Hepatocyte (in vitro differentiated cells): ENCODE results near the gene PIBF1. TPM values are rescaled to one million over a fixed set of nuclear protein-coding genes. Genes with fewer than 3 reads are reported as not detected.
A peak's percentile ranks its signal among the peaks of the same experiment; 100 is the strongest.

Source experiments
- DNase-seq: peaks from one replicate; pipeline ENCODE4 v3.0.0-alpha.2; 2016; ENCODE audit warnings: low spot score
- H2AFZ ChIP-seq: fragments of 200-600 bp; sonication (generic); 2 replicates; pipeline ENCODE4 v1.6.0; 2016; ENCODE audit warnings: antibody characterized with exemption, mild to moderate bottlenecking
- H3K27ac ChIP-seq: fragments of 200-600 bp; sonication (generic); 2 replicates; pipeline ENCODE4 v1.5.1; 2016; ENCODE audit warnings: mild to moderate bottlenecking
- H3K27me3 ChIP-seq: fragments of 200-600 bp; sonication (generic); 2 replicates; pipeline ENCODE4 v1.6.1; 2016
- H3K36me3 ChIP-seq: fragments of 200-600 bp; sonication (generic); replicated peaks from 2 replicates; pipeline ENCODE4 v1.5.1; 2016; ENCODE audit warnings: low read depth; ENCODE audit not compliant: insufficient read depth
- H3K4me1 ChIP-seq: fragments of 200-600 bp; sonication (generic); 2 replicates; pipeline ENCODE4 v1.5.1; 2016; ENCODE audit warnings: mild to moderate bottlenecking, moderate library complexity; ENCODE audit not compliant: insufficient read depth
- H3K4me2 ChIP-seq: fragments of 200-600 bp; sonication (generic); 2 replicates; pipeline ENCODE4 v1.6.0; 2016
- H3K4me3 ChIP-seq: fragments of 200-600 bp; sonication (generic); 2 replicates; pipeline ENCODE4 v1.5.1; 2016; ENCODE audit warnings: mild to moderate bottlenecking
- H3K79me2 ChIP-seq: fragments of 200-600 bp; sonication (generic); 2 replicates; pipeline ENCODE4 v1.6.0; 2017; ENCODE audit warnings: mild to moderate bottlenecking
- H3K9me2 ChIP-seq: fragments of 200-600 bp; sonication (generic); replicated peaks from 2 replicates; pipeline ENCODE4 v1.6.0; 2017; ENCODE audit warnings: mild to moderate bottlenecking; ENCODE audit not compliant: insufficient read depth
- H3K9me3 ChIP-seq: fragments of 200-600 bp; sonication (generic); 2 replicates; pipeline ENCODE4 v1.5.1; 2016; ENCODE audit warnings: low read depth, mild to moderate bottlenecking
- H4K20me1 ChIP-seq: fragments of 200-600 bp; sonication (generic); 2 replicates; pipeline ENCODE4 v1.6.0; 2016; ENCODE audit warnings: mild to moderate bottlenecking; ENCODE audit not compliant: insufficient read depth, poor library complexity, severe bottlenecking
- CTCF ChIP-seq: fragments of 200-600 bp; sonication (generic); IDR thresholded peaks from 2 replicates; pipeline ENCODE4 v1.5.1; 2016; ENCODE audit warnings: antibody characterized with exemption, mild to moderate bottlenecking; ENCODE audit not compliant: poor library complexity
- EZH2 ChIP-seq: fragments of 200-600 bp; sonication (generic); IDR thresholded peaks from 2 replicates; pipeline ENCODE4 v1.6.1; 2016; ENCODE audit warnings: antibody characterized with exemption, mild to moderate bottlenecking, borderline replicate concordance
- EZH2phosphoT487 ChIP-seq: fragments of 200-600 bp; sonication (generic); IDR thresholded peaks from one replicate; pipeline ENCODE4 v1.6.1; 2018; ENCODE audit warnings: antibody characterized with exemption, mild to moderate bottlenecking, low read depth, moderate library complexity; ENCODE audit not compliant: unreplicated experiment, severe bottlenecking
- WGBS: methylation state at CpG from one replicate; pipeline ENCODE4 v1.1.6; 2016; ENCODE audit warnings: low lambda C conversion rate; ENCODE audit errors: missing lambda C conversion rate; 5-methylcytosine and 5-hydroxymethylcytosine counted together
- polyA plus RNA-seq: library from polyadenylated mRNA; unstranded; fragments of >200 nt; fragmentation: Nextera tagmentation; extraction: Ambion mirVana; gene quantifications from 2 replicates; pipeline ENCODE4 v1.2.1, GENCODE V29; 2016
- total RNA-seq: library from RNA; depleted of rRNA; stranded (reverse); fragments of >200 nt; gene quantifications from 2 replicates; pipeline ENCODE4 v1.2.3, GENCODE V29; 2014

PIBF1 gene
- total and polyA plus RNA-seq, 2 experiments from 2014 or later = 13.1 to 24.5 TPM

GRCh38 chr13:72853000-72853399, 71.1 kb downstream of the PIBF1 start:
- Histone ChIP-seq H3K4me1 (no peaks in the 10 kb centered on the region), H3K36me3 (no peaks in the 10 kb centered on the region), H3K9me2 (no peaks in the 10 kb centered on the region), H3K79me2 (no peaks in the 10 kb centered on the region), H3K9me3 (no peaks in the 10 kb centered on the region), H2AFZ (no peak overlapping the region), H4K20me1 (no peaks in the 10 kb centered on the region), H3K4me2 (no peak overlapping the region), H3K4me3 (no peak overlapping the region), H3K27me3 (no peaks in the 10 kb centered on the region), H3K27ac (no peak overlapping the region)
- WGBS = 100% methylated on average over 1 of the region's 1 CpG
- TF ChIP-seq EZH2phosphoT487 (no peak), EZH2 (no peak), CTCF (no peak)
- no peak for DNase-seq

- TF ChIP-seq EZH2phosphoT487 (no peak), EZH2 (no peak), CTCF (no peak)
- Histone ChIP-seq H3K9me2 (no peaks in the 10 kb centered on the region), H2AFZ (no peak overlapping the region), H3K9me3 (no peaks in the 10 kb centered on the region), H3K27ac (peak overlapping the region; percentile 50), H3K4me2 (no peak overlapping the region), H3K4me3 (no peak overlapping the region), H3K79me2 (no peaks in the 10 kb centered on the region), H3K27me3 (no peaks in the 10 kb centered on the region), H3K36me3 (no peaks in the 10 kb centered on the region), H3K4me1 (no peaks in the 10 kb centered on the region), H4K20me1 (no peaks in the 10 kb centered on the region)
- 82% methylated on average over 9 of the region's 9 CpGs for WGBS
- peak; percentile 10 for DNase-seq
Observed at GRCh38 chr13:72864142-72865011, 82.4 kb downstream of the PIBF1 start.

- no peaks in the 10 kb centered on the region for H3K4me1 ChIP-seq
- no peak for DNase-seq
- H3K9me3 ChIP-seq = no peaks in the 10 kb centered on the region
- no peak overlapping the region for H2AFZ ChIP-seq
- H3K27ac ChIP-seq = no peak overlapping the region
- H3K4me2 ChIP-seq = no peak overlapping the region
- no peaks in the 10 kb centered on the region for H4K20me1 ChIP-seq
- no peaks in the 10 kb centered on the region for H3K79me2 ChIP-seq
- no peak for TF ChIP-seq EZH2phosphoT487
- no peak for TF ChIP-seq CTCF
- no peak for TF ChIP-seq EZH2
- H3K36me3 ChIP-seq = no peaks in the 10 kb centered on the region
- H3K27me3 ChIP-seq = no peaks in the 10 kb centered on the region
- no peak overlapping the region for H3K4me3 ChIP-seq
- WGBS = 89% methylated on average over 1 of the region's 1 CpG
- no peaks in the 10 kb centered on the region for H3K9me2 ChIP-seq
Observed at GRCh38 chr13:72868229-72868628, 86.3 kb downstream of the PIBF1 start.
